GM21529 (cell line): Measurements from ENCODE around the gene KRT73.

ENCODE experiments used
- ATAC-seq: cut with Tn5 transposase; IDR thresholded peaks from one replicate; pipeline ENCODE4 v1.9.1; 2021; ENCODE audit not compliant: unreplicated experiment

KRT73 gene

DNA sequence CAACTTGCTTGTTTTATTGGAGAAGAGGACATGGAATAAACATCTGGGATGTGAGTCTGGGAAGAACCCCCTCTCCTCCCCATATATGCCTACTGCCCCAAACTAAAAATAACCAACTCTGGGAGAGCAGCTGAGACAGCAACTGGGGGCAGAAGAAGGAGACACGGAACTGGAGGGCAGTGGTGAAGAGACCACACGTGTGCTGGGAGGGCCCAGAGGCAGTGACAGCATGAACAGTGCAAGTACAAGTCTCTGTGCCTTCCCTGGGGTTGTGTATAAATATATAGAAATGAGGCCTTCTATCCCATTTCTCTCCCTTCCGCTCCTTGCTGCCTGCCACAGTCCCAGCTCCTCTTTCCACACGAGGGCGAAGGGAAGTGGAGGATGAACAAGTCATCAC, 4.0 kb upstream of the KRT73 start:
- ATAC-seq: no peak

DNA sequence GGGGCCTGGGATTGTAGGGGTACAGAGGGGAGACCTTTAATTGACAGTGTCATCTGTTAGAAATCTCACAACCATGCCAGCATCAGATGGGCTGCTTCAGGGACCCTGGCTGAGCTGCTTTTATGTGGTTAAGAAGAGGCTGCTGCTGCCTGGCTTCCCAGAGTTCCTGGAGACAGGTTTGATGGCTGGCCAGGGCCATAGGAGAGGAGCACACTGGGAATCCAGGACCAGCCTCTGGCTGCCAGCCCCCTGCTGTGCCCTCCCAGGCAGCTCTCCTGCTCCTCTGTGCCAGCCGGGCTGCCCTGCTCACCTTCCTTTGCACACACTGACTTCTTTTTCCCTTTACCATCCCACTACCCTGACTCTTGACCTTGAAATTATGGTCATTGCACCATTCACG, 507 bp upstream of the KRT73 start:
- ATAC-seq: no peak

GRCh38 chr12:52617403-52617785, 965 bp downstream of the KRT73 start:
- ATAC-seq: no peak

DNA sequence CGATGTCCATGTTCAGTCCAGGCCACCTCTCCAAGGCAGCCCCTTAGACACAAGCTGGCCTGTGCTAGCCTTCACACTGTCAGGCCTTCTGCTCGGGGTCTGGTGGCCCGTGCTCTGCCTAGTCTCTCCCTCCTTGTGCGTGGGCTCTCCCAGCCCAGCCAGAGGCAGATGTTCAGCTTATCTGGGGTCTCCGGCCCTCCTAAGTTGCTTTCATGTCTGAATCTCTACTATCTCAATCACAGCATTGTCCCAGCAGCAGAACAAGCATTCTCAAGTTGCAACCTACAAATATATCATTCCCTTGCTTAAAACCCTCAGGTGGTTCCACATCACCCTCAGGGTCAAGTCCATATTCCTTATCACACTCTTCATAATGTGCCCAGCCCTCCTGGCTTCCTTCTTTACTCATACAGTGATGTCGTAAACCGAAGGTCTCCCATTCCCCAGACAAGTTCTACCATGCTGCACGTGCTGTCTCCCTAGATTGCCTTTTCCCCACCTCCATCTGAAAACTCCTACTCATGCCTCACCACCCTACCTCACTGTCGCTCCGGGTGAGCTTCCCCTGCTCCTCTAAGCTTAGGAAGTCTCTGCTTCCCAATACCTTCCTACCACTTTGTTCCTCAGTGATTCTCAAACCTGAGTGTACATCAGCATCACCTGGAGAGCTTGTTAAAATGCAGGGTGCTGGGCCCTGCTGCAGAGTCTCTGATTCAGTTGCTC, 1.5 kb downstream of the KRT73 start:
- ATAC-seq: no peak

DNA sequence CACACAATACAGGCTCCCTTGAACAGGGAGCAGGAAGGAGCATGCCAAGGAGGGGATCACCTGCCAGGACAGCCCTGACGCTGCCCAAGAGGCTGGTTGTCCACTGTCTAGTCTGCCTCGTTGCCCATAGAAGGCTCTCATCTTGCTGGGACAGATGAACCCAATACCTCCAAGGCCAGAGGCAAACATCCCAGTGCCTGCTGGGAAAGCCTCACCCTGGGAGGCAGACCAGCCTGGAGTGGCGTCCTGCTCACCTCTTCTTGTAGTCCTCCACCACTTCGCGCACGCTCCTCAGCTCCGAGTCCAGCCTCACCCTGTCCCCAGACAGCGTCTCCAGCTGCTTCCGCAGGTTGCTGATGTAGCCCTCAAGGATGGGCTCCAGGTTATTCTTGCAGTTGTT, 2.4 kb downstream of the KRT73 start:
- ATAC-seq: no peak

DNA sequence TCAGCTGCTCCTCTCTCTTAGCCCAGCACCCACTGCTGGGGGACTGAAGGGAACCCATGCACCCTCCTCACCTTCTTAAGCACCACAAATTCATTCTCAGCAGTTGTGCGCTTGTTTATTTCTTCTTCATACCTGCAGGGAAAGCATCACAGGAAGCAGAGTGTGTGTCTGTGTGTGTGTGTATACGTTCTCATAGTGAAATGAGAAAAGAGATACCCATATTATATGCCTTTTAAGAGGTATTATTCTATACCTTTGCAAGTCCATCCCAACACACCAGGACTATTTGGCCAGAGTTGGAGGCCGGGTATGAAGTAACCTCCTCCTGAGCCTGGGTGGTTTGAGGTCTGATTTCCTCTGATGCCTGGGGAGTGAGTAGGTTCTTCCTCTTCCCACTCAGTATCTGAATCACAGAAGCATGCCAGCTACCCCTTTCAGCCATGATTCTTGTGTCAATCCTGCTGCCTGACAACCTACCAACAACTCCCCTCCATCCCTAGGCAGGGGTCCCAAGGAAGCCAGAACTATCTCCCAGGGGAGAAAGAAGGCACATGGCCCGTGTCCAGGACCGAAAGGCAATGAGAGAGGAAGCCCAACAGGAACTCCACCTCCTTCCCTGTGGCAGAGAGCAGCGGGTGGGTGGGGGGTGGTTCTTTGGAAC, 3.0 kb downstream of the KRT73 start:
- no peak for ATAC-seq

GRCh38 chr12:52614381-52615207, 3.8 kb downstream of the KRT73 start:
- ATAC-seq: no peak

DNA sequence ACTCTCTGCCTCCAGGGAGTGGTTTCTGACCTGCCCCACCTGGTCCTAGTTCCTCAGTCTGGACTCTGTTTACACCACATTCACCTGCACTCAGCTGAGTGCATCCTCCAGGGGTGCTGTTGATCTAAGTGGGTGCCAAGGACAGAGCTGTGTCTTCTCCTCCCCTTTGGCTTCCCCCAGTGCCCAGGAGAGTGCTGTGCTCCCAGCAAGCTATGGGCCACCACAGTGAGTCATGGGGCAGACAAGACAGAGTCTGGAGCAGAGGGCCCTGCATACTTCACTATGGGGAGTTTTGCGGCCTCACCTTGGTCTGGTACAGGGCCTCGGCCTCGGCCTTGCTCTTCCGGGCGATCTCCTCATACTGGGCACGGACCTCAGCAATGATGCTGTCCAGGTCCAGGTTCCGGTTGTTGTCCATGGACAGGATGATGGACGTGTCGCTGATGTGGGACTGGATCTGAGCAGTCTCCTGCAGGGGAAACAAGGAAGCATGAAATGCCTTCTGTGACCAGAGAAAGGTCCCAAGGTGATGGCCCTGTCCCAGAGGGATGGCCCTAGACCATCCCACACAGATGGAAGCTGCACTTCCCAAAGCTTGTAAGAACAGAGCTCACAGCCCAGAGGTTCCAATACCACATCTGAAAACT, 4.9 kb downstream of the KRT73 start:
- no peak for ATAC-seq

DNA sequence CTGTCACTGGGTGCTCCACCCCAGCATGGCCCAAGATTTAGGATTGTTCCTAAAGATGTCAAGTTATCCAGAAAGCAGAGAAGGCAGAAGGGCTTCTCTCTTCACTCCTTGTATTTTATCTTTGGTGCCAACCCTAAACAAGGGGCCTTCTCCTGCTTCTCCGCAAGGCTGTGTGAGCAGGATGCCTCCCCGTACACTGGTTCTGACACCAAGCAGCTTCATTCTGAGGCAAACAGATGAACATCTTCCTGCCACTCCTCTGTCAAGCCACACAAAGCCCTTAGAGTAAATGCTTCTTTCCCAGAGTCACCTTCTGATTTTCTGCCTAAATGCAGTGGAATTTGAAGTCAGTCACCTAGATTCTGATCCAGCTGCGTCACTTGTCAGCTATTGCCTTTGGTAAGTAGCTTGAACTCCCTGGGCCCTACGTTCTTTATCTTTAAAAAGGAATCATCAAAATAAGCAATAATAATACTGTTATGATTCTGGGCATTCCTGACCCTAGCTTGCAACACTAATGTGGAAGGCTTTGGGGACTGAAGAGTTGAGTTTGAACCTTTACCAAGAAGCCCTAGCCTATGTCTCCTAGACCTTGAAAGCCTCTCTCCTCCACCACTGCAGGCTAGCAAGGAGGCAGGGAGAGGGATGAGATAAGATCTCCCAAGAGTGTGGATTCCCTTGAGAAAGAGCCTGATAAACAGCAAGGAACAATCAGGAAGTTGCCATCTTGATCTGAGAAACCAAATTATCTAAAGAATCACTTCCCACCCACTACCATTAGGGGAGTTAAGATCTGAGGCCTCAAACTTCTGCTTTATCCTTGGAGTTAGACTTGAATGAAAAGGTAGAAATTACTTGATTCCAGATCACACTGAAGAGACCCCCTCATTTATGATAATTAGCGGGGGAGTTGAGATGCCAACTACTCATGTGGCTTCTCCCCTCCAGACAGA, 5.7 kb downstream of the KRT73 start:
- ATAC-seq: no peak

GRCh38 chr12:52611080-52611468, 7.3 kb downstream of the KRT73 start:
- no peak for ATAC-seq

DNA sequence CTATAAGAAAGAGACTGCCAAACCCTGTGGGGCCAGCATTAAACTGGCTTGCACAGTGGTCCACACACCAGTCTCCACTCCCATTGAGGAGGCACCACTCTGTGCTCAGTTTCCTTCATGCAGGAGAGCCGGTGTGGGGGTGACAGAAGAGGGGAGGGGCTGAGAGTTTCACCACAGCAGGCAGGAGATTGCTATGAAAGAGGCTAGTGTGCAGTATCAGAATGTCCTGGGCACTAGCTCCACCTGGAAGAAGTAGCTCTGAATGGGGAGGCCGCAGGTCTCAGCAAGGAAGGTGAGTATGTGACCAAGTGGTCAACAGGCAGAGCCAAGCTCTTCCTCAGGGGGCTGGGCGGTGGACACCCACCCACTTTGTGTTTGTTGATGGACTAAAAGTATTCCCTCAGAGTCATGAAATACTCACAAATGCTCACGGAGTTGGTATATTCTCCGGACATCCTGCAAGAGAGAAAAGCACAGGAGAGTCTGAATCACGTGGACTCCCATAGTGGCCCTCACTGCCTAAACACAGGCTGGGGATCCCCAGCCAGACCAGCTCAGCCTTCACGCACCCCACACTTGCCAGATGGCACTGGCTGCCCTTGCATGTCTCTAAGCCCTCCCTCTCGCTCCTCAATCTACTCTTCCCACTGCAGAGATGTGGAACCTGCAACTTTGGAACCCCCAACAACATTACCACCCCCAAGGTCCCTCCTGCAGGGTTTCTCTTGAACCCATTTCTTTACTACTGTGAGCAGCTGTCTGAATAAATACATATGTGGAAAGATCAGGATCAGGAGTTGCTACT, 9.3 kb downstream of the KRT73 start:
- ATAC-seq: no peak

DNA sequence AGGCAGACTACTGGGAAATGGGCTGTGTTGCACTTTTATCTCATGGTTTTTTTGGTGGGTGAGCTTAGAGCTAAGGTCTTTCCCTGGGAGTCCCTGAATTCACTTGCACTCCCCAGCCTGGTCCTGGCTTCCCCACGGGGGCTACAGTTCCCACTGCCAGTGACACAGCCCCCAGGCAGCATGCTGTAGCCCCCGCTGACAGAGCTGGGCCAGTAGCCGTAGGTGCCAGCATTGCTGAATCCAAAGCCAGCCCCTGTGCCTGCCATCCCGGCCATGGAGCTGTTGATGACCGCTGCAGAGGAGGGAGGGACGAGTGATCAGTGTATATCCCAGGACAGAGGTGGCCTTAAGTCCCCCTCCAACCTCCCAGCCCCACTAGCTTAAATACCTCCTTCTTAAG, 10.2 kb downstream of the KRT73 start:
- no peak for ATAC-seq

DNA sequence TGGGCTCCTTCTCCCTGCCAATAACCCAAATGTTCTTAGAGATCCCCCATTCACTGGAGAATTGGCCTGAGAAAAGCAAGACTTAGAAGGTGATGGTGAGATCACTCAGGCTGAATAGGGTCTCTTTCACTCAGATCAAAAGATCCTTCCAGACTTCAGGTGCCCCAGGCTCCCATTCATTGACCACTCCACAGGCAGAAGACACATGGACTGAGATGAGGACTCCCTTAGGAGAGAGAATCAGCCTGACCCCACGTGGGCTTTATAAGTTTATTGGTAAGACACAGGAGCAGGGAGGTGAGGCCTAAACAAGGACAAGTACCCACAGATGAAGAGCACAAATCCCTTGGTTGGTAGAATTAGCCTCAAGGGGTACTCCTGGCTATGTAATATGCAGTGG, 11.0 kb downstream of the KRT73 start:
- ATAC-seq: no peak

- ATAC-seq: no peak
These were observed 11.7 kb downstream of the KRT73 start for GRCh38 chr12:52606581-52607218.

- no peak for ATAC-seq
These were observed 12.3 kb downstream of the KRT73 start for GRCh38 chr12:52606096-52606495.

- no peak for ATAC-seq
These were observed 12.8 kb downstream of the KRT73 start for GRCh38 chr12:52605542-52605941.

DNA sequence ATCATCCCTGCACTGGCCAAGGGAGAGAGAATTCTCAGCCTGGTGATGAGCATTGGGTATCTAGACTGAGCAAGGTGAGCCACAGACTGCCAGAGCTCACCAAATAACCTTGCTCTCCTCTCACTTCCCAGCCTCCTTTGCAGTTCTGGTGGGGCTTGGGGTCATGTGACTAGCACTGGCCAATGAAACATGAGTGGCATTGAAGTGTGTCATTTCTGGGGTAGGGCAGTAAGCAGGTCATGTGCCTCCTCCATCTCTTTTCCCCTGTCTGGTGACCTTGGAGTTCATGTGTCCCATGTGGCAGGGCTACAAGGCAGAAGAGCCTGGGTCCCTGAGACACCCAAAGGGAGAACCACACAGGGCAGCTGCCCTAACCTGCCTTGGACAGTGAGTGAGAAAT, 13.5 kb downstream of the KRT73 start:
- no peak for ATAC-seq

DNA sequence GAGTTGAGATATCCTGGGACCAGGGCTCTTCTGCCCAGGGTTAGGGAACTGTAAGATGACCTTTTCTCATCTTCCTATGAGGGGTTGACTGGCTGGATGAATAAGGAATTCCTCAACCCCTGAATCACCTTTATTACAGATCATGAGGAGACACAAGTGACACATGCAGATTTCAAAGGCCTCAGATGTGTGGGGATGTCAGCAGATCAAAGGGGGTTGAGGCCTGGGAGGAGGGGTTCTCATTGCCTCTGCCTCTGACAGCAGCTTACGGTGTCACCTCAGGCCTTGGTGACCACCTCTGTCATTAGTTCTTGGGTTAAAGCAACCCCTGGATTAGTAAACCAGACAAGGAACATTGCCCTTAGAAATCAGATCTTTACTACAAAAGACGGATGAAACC, 15.0 kb downstream of the KRT73 start:
- ATAC-seq: no peak

DNA sequence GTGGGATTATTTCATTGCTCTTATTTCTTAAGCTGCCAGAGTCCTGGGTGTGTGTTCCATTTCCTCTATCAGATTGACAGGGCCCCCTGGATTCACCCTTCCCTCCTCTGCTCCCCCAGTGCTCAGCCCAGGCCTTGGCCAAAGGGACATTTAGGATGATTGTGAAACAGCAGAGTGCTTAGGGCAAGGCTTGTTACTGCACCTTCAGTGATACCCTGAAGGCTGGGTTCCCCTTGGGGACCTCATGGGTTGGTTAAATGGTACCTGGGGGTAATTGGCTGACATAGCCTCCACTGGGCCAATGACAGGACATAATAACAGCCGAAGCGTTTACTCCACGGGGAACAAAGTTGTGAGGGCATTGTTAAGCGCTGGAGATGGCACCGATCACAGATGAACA, 15.8 kb downstream of the KRT73 start:
- ATAC-seq: no peak
